Skeletal muscle satellite cell (primary cell): Measurements from ENCODE around the gene TMEM240.
"Not testable (repeated sequence)": the region's sequence is repeated elsewhere in the genome, so short reads cannot be mapped to it uniquely, and the experiment has no call there.

Experiments
- H3K27me3 ChIP-seq: 2 replicates; pipeline ENCODE4 v1.7.0; 2013; ENCODE audit warnings: low read length; ENCODE audit not compliant: control insufficient read depth, insufficient read depth
- H3K36me3 ChIP-seq: 2 replicates; pipeline ENCODE4 v1.7.0; 2013; ENCODE audit warnings: mild to moderate bottlenecking, control low read depth, low read length; ENCODE audit not compliant: insufficient read depth
- H3K4me1 ChIP-seq: 2 replicates; pipeline ENCODE4 v1.7.0; 2013; ENCODE audit warnings: low read length; ENCODE audit not compliant: control insufficient read depth, insufficient read depth
- H3K4me2 ChIP-seq: 2 replicates; pipeline ENCODE4 v1.7.0; 2013; ENCODE audit warnings: mild to moderate bottlenecking, low read length
- H3K4me3 ChIP-seq: 2 replicates; pipeline ENCODE4 v1.7.0; 2013; ENCODE audit warnings: low read length
- H3K9ac ChIP-seq: 2 replicates; pipeline ENCODE4 v1.7.0; 2013; ENCODE audit warnings: mild to moderate bottlenecking, low read depth, low read length, moderate library complexity
- H3K9me3 ChIP-seq: replicated peaks from 2 replicates; pipeline ENCODE4 v1.7.0; 2013; ENCODE audit warnings: mild to moderate bottlenecking, control low read depth, low read length

Gene TMEM240

DNA sequence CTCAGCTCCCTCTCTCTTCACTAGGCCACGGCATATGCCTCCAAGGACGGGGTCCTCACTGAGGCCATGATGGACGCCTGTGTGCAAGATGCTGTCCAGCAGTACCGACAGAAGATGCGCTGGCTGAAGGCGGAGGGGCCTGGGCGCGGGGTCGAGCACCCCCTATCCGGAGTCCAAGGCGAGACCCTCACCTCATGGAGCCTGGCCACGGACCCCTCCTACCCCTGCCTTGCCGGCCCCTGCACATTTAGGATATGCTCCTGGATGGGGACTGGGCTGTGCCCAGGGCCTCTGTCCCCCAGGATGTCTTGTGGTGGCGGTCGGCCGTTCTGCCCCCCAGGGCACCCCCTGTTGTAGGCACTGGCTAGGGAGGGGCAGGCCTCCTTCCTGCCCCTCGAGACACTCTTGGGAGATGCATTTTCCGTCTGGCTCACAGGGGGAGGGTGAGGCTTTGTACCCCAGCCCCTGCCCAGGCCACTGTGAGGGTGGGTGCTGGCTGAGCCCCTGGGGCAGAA lies 44.9 kb downstream of the TMEM240 start:
- not testable (repeated sequence) for H3K9ac ChIP-seq, H3K4me3 ChIP-seq
- peaks cover 37% of the 10 kb centered on the region for H3K36me3 ChIP-seq

DNA sequence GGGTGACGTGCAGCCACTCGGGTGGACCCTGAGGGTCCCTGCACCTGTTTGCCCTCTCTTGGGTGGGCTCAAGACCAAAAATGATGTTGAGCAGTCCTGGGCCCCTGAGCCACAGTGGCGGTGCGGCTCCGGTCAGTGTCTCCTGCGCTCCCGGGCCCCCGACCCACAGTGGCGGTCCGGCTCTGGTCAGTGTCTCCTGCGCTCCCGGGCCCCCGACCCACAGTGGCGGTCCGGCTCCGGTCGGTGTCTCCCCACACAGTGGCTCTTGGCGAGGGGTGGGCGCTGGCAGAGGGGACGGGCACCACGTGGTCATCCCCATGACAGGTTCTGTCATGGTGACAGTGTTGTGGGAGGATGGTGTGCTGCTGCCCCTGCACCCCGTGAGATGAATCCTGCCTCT lies 46.1 kb downstream of the TMEM240 start:
- H3K4me2 ChIP-seq, H3K4me1 ChIP-seq, H3K27me3 ChIP-seq, H3K9ac ChIP-seq, H3K4me3 ChIP-seq, H3K9me3 ChIP-seq: not testable (repeated sequence)
- H3K36me3 ChIP-seq, result peaks cover 47% of the 10 kb centered on the region

More for the DNA sequence above, 44.9 kb downstream of the TMEM240 start:
- not testable (repeated sequence) for H3K9me3 ChIP-seq, H3K4me1 ChIP-seq, H3K27me3 ChIP-seq, H3K4me2 ChIP-seq

DNA sequence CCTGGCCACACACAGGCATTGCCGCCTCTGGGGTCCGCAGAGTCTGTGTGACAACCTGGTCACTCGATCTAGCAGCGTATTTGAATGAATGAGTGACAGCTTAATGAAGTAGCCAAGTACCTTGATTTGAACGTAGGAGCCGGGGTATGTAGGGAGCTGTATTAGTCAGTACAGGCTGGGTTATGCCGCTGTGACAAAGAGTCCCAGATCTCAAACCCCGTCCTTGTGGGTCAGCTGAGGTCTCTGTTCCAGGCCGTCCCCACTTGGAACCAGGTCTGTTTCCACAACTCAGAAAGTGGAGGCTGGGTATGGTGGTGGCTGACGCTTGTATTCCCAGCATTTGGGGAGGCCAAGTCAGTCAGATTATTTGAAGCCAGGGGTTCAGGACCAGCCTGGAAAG lies 48.8 kb downstream of the TMEM240 start:
- Histone ChIP-seq H3K36me3 (peaks cover 64% of the 10 kb centered on the region), H3K9ac (no peak overlapping the region), H3K4me3 (no peak overlapping the region), H3K27me3 (no peaks in the 10 kb centered on the region), H3K4me2 (no peak overlapping the region), H3K4me1 (no peaks in the 10 kb centered on the region), H3K9me3 (peaks cover 4% of the 10 kb centered on the region)

DNA sequence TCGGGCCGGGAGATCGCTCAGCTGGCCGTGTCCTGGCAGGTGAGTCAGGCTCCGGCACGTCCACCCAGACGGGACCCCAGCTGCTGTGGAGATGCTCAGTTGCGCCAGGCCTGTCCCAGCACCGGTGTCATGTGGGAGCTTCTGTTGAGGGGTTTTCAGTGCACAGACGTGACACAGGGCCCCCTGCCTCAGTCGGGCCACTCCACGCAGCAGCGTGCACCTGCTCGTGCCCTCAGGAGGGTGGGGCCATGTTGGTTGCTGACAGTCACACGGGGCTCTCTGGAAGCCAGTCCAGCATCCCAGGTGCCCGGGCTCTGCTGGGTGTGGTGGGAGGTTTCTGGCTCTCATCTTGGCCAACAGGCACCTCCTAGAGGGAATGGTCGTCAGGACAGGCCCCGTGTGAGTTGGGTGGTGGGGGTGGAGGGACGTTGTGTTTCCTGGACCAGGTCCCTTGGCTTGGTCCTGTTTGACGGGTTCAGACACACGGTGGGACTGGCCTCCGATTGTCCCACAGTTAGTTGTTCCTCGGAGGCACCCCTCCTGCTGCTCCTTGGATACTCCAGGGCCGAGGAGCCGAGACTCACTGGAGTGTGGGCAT lies 49.7 kb downstream of the TMEM240 start:
- Histone ChIP-seq H3K9me3 (peaks cover 4% of the 10 kb centered on the region), H3K9ac (no peak overlapping the region), H3K4me3 (no peak overlapping the region), H3K4me2 (no peak overlapping the region), H3K4me1 (no peaks in the 10 kb centered on the region), H3K36me3 (peaks cover 64% of the 10 kb centered on the region), H3K27me3 (no peaks in the 10 kb centered on the region)

DNA sequence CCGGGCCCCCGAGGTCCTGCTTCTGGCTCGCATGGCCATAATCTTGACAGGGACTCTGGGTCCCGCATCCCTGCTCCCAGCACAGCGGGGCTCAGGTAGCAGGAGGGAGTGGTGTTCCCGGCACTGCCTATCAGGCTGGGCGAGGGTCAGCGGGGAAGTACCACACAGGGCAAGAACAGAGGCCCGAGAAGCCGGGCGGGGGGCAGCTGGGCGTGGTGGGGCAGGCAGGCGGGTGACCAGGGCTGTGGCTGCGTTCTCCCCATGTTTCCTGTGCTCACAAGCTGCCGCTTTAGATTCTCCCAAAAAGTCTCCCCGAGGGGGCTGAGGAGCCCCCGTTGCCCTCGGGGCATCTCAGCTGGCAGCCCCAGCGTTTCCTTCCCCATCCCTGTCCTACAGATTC lies 50.6 kb downstream of the TMEM240 start:
- no peaks in the 10 kb centered on the region for H3K4me1 ChIP-seq
- H3K9me3 ChIP-seq, result peaks cover 4% of the 10 kb centered on the region
- H3K4me2 ChIP-seq, result no peak overlapping the region
- H3K9ac ChIP-seq, result no peak overlapping the region
- H3K27me3 ChIP-seq, result no peaks in the 10 kb centered on the region
- no peak overlapping the region for H3K4me3 ChIP-seq
- H3K36me3 ChIP-seq, result peaks cover 62% of the 10 kb centered on the region

DNA sequence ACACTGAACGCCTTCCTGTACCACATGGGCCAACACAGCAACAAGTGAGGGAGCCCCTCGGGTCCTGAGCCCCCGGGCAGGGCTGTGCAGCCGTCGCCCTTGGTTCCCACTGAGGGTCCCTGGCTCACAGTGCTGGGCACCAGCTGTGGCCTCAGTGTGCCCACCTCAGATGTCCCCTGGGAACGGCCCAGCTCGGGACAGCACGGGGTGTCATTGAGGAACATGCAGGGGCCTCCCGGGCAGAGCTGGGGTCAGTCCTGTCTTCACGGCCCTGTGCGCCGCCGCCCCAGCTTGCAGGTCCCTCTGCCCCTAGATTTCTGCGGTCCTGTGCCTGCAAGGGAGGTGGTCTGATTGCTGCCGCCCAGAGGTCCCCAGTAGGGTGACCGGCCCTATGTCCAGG lies 51.2 kb downstream of the TMEM240 start:
- peaks cover 66% of the 10 kb centered on the region for H3K36me3 ChIP-seq
- H3K4me2 ChIP-seq, result no peak overlapping the region
- H3K4me1 ChIP-seq, result no peaks in the 10 kb centered on the region
- H3K9me3 ChIP-seq, result peaks cover 4% of the 10 kb centered on the region
- H3K4me3 ChIP-seq, result no peak overlapping the region
- H3K9ac ChIP-seq, result no peak overlapping the region
- H3K27me3 ChIP-seq, result no peaks in the 10 kb centered on the region

DNA sequence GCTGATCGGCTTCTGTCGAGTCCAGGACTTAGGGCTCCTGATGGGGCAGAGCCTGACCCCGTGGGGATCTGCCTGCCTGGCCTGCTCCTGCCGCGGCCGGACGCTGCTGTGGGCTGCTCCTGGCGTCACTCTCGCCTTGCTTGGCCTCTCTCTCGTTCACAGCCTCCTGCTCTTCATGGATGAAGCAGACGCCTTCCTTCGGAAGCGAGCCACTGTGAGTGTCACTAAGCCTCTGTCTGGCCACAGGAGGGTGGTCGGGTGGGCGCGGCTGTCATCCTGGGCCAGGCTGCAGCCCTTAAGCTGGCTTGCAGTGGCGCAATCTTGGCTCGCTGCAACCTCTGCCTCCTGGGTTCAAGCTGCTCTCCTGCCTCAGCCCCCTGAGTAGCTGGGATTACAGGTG lies 52.7 kb downstream of the TMEM240 start:
- Histone ChIP-seq H3K36me3 (peaks cover 70% of the 10 kb centered on the region), H3K9ac (no peak overlapping the region)

DNA sequence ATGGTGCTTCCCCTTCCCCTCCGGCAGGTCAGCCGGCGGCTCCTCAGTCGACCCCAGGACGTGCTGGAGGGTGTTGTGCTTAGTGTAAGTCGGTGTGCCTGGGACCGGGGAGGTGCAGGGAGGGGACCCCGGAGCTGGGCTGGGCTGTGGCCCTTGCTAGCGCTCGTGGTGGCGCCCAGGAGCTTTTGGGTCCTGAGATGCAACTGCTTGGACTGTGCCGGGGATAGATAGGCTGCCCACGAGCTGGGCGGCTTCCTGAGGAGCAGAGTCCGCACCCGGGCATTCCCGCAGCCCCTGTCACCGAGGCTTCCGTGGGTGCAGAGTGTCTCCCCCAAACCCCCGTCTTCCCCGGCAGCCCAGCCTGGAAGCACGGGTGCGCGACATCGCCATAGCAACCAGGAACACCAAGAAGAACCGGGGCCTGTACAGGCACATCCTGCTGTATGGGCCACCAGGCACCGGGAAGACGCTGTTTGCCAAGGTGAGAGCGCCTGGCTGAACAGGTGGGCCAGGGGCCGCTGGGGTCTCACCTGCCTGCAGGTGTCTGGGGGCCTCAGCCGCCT lies 54.6 kb downstream of the TMEM240 start:
- peaks cover 58% of the 10 kb centered on the region for H3K36me3 ChIP-seq
- not testable (repeated sequence) for H3K27me3 ChIP-seq, H3K9me3 ChIP-seq, H3K4me2 ChIP-seq, H3K9ac ChIP-seq, H3K4me3 ChIP-seq, H3K4me1 ChIP-seq

More for the DNA sequence above, 52.7 kb downstream of the TMEM240 start:
- Histone ChIP-seq H3K27me3 (no peaks in the 10 kb centered on the region), H3K9me3 (peaks cover 4% of the 10 kb centered on the region), H3K4me3 (no peak overlapping the region), H3K4me2 (no peak overlapping the region), H3K4me1 (no peaks in the 10 kb centered on the region)

DNA sequence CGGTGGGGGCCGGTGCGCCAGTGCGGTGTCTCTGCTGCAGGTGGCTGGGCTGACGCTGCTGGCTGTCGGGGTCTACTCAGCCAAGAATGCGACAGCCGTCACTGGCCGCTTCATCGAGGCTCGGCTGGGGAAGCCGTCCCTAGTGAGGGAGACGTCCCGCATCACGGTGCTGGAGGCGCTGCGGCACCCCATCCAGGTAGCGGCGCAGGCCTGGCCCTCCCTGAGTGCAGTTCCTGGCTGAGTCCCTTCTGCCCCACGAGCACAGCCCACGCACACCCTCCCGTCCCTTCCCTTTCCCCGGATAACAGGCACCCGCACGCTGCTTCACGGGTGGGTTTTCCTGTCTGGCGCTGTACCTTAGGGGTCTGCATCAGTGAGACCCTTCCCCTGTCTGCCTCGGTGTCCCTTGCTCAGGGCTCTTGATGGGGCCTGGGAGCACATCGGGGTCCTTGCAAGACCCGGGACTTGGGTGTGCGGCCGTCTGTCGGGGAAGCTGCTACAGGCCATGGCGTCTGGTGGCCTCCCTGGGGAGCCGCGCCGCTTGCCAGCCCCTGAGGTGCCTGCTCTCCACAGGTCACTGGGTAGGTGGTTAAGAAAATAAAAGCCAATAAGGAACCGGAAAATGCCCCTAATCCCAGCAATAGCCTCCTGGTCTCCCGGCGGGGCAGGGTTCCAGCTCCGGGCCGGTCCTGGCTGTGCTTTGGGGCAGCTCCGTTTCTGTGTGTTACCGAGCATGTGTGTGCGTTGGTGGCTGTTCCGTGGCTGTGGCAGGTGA lies 55.3 kb downstream of the TMEM240 start:
- not testable (repeated sequence) for H3K9ac ChIP-seq, H3K27me3 ChIP-seq, H3K4me3 ChIP-seq, H3K4me1 ChIP-seq, H3K9me3 ChIP-seq, H3K4me2 ChIP-seq
- peaks cover 57% of the 10 kb centered on the region for H3K36me3 ChIP-seq
